Calu3 (cell line): ENCODE measurements around the gene MC5R. TPM values are rescaled to one million over a fixed set of nuclear protein-coding genes. Genes with fewer than 3 reads are reported as not detected.

ENCODE experiments used
- BruUV-seq: library from RNA; stranded (reverse); fragments of 400-500 nt; replicated peaks from 2 replicates; lab custom pipeline; 2021; lab: Mats Ljungman, UMichigan
- CTCF ChIA-PET: fragments of 300-600 bp; sonication (Branson Sonifier 250); formaldehyde crosslinking; loops from one replicate; lab custom pipeline; 2022; ENCODE audit warnings: antibody characterized with exemption; lab: Charles Lee
- DNase-seq: peaks from one replicate; pipeline ENCODE4 v3.0.0; 2022
- H3K27ac Mint-ChIP-seq: one replicate; pipeline ENCODE4 v1.8.0; 2022; ENCODE audit warnings: mixed read lengths; ENCODE audit not compliant: unreplicated experiment
- H3K27me3 Mint-ChIP-seq: one replicate; pipeline ENCODE4 v1.8.0; 2022; ENCODE audit warnings: mixed read lengths; ENCODE audit not compliant: unreplicated experiment
- H3K36me3 Mint-ChIP-seq: one replicate; pipeline ENCODE4 v1.8.0; 2022; ENCODE audit warnings: mild to moderate bottlenecking, moderate library complexity, mixed read lengths; ENCODE audit not compliant: insufficient read depth, unreplicated experiment
- H3K4me1 Mint-ChIP-seq: one replicate; pipeline ENCODE4 v1.8.0; 2022; ENCODE audit warnings: mild to moderate bottlenecking, low read depth, mixed read lengths; ENCODE audit not compliant: unreplicated experiment
- H3K4me3 Mint-ChIP-seq: one replicate; pipeline ENCODE4 v1.8.0; 2022; ENCODE audit warnings: mild to moderate bottlenecking, low read depth, moderate library complexity, mixed read lengths; ENCODE audit not compliant: unreplicated experiment
- H3K9me3 Mint-ChIP-seq: one replicate; pipeline ENCODE4 v1.8.0; 2022; ENCODE audit warnings: low read depth, mixed read lengths; ENCODE audit not compliant: unreplicated experiment
- CTCF ChIP-seq: fragments of 200-600 bp; IDR thresholded peaks from one replicate; pipeline ENCODE4 v1.8.0; 2022; ENCODE audit warnings: antibody characterized with exemption; ENCODE audit not compliant: unreplicated experiment
- intact Hi-C: fragments of 100-400 bp; cut with micrococcal nuclease; formaldehyde crosslinking; loops from one replicate; pipeline ENCODE4 v1.10.0; 2022; ENCODE audit not compliant: unreplicated experiment
- total RNA-seq: library from RNA; stranded (reverse); gene quantifications from 2 replicates; pipeline ENCODE4 v1.2.3, GENCODE V29; 2022

Gene MC5R
- total RNA-seq, 1 experiment from 2014 or later: not detected

- H3K27ac Mint-ChIP-seq: peak overlapping the region; percentile 75
- peaks cover 7% of the 10 kb centered on the region for H3K9me3 Mint-ChIP-seq
- intact Hi-C loops: no loop called here
- peaks cover 47% of the 10 kb centered on the region for H3K4me1 Mint-ChIP-seq
- DNase-seq: peak; percentile 39
- no TSS peak for BruUV-seq
- peaks cover 12% of the 10 kb centered on the region for H3K36me3 Mint-ChIP-seq
- no peak overlapping the region for H3K4me3 Mint-ChIP-seq
- CTCF ChIA-PET: interaction anchor here (1.2 kb wide), 1 partner anchor 12 kb away, joined by 3 read pairs; no protein-coding TSS in a partner anchor
- TF ChIP-seq CTCF: no peak
- no peaks in the 10 kb centered on the region for H3K27me3 Mint-ChIP-seq
Observed at GRCh38 chr18:13809531-13810255, 14.3 kb upstream of the MC5R start.

- Mint-ChIP-seq H3K9me3 (peaks cover under 1% of the 10 kb centered on the region), H3K4me1 (peaks cover 38% of the 10 kb centered on the region), H3K27ac (no peak overlapping the region), H3K27me3 (peaks cover under 1% of the 10 kb centered on the region), H3K4me3 (no peak overlapping the region), H3K36me3 (peaks cover 12% of the 10 kb centered on the region)
- intact Hi-C loops: no loop called here
- no peak for TF ChIP-seq CTCF
- DNase-seq: no peak
- BruUV-seq: no TSS peak
- CTCF ChIA-PET: interaction anchor here (1.0 kb wide), 1 partner anchor 10 kb away, joined by 4 read pairs; no protein-coding TSS in a partner anchor
Observed at GRCh38 chr18:13810950-13811485, 12.9 kb upstream of the MC5R start.

GRCh38 chr18:13811993-13812392 is 12.0 kb upstream of the MC5R start:
- Mint-ChIP-seq H3K27ac (no peak overlapping the region), H3K4me3 (no peak overlapping the region), H3K27me3 (peaks cover 10% of the 10 kb centered on the region), H3K9me3 (no peaks in the 10 kb centered on the region), H3K36me3 (peaks cover 12% of the 10 kb centered on the region), H3K4me1 (peaks cover 33% of the 10 kb centered on the region)
- TF ChIP-seq CTCF: no peak
- CTCF ChIA-PET: interaction anchor here (0.8 kb wide), 1 partner anchor 9 kb away, joined by 3 read pairs; no protein-coding TSS in a partner anchor
- DNase-seq: peak; percentile 28
- BruUV-seq: no TSS peak
- intact Hi-C loops: no loop called here

- Mint-ChIP-seq H3K36me3 (peaks cover 12% of the 10 kb centered on the region), H3K4me1 (peaks cover 31% of the 10 kb centered on the region), H3K27ac (no peak overlapping the region), H3K4me3 (no peak overlapping the region), H3K27me3 (peaks cover 24% of the 10 kb centered on the region), H3K9me3 (no peaks in the 10 kb centered on the region)
- BruUV-seq: no TSS peak
- peak; percentile 74 for TF ChIP-seq CTCF
- intact Hi-C loops: no loop called here
- CTCF ChIA-PET: interaction anchor here (0.8 to 1.2 kb wide), 2 partner anchors 255 to 273 kb away, joined by 3 read pairs; no protein-coding TSS in a partner anchor
- peak; percentile 77 for DNase-seq
Observed at GRCh38 chr18:13813271-13813849, 10.6 kb upstream of the MC5R start.
